Progenitor cell of endocrine pancreas (in vitro differentiated cells): ENCODE measurements around the gene MMP23B. TPM values are rescaled to one million over a fixed set of nuclear protein-coding genes. Genes with fewer than 3 reads are reported as not detected.

Experiments
- DNase-seq: peaks from one replicate; pipeline ENCODE4 v3.0.0; 2021; ENCODE audit warnings: low spot score; ENCODE audit not compliant: unreplicated experiment
- H3K27ac Mint-ChIP-seq: 2 replicates; pipeline ENCODE4 v1.8.0; 2021; ENCODE audit warnings: mild to moderate bottlenecking, moderate library complexity, mixed read lengths
- H3K27me3 Mint-ChIP-seq: 2 replicates; pipeline ENCODE4 v1.8.0; 2021; ENCODE audit warnings: mixed read lengths
- H3K36me3 Mint-ChIP-seq: 2 replicates; pipeline ENCODE4 v1.8.0; 2022; ENCODE audit warnings: mixed read lengths; ENCODE audit not compliant: insufficient read depth
- H3K4me1 Mint-ChIP-seq: 2 replicates; pipeline ENCODE4 v1.8.0; 2021; ENCODE audit warnings: low read depth, mixed read lengths
- H3K4me3 Mint-ChIP-seq: 2 replicates; pipeline ENCODE4 v1.8.0; 2021; ENCODE audit warnings: low read depth, mild to moderate bottlenecking, moderate library complexity, mixed read lengths
- H3K9me3 Mint-ChIP-seq: 2 replicates; pipeline ENCODE4 v1.8.0; 2021; ENCODE audit warnings: low read depth, mixed read lengths
- total RNA-seq: library from RNA; stranded (reverse); gene quantifications from 2 replicates; pipeline ENCODE4 v1.2.1, GENCODE V29; 2021
- TF ChIP-seq, protein P1 (sequence below): fragments of 200-600 bp; sonication (generic); IDR thresholded peaks from one replicate; pipeline ENCODE4 v1.5.0; 2021; ENCODE audit warnings: antibody characterized with exemption, mild to moderate bottlenecking; ENCODE audit not compliant: unreplicated experiment

Gene MMP23B
- total RNA-seq, 1 donor from 2014 or later: 4.4 TPM

DNA sequence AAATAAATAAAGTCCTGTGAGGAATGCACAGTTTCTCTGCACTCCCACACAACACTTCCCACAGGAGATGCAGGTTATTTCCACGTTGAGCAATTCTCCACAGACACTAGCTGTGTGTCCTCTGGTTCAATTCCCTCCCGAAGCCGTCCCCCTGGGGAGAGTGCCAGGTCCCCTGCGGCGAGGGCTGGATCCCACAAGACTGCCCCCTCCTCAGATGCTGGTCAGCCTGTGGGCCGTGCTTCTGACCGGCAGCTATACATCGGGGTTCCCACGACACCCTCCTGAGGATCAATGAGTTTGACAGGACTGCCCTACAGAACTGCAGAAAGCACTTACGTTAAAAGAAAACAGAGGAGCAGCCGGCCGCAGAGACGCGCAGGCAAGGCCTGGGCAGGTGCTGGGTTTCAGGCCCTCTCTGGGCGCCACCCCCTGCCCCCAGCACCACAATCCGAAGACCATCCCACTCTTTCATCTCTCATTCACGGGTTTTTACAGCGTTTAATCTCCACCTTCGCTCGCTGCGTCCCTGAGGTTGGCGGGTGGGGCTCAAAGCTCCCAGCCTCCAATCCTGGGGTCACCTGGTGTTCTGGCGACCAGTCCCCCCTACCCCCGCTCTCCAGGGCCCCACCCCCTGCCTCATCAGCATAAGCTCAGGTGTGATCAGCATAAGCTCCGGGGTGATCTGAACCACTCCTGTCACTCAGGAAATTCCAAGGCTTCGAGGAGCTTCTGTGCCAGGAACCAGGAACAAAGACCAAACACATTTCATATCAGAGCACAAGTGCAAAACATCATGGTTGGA is 51.3 kb downstream of the MMP23B start:
- H3K27me3 Mint-ChIP-seq: no peaks in the 10 kb centered on the region
- peaks cover 8% of the 10 kb centered on the region for H3K36me3 Mint-ChIP-seq
- no peak for DNase-seq
- H3K4me1 Mint-ChIP-seq: peaks cover 11% of the 10 kb centered on the region
- H3K27ac Mint-ChIP-seq: peak overlapping the region; percentile 83
- H3K4me3 Mint-ChIP-seq: no peak overlapping the region
- TF ChIP-seq, protein P1, sequence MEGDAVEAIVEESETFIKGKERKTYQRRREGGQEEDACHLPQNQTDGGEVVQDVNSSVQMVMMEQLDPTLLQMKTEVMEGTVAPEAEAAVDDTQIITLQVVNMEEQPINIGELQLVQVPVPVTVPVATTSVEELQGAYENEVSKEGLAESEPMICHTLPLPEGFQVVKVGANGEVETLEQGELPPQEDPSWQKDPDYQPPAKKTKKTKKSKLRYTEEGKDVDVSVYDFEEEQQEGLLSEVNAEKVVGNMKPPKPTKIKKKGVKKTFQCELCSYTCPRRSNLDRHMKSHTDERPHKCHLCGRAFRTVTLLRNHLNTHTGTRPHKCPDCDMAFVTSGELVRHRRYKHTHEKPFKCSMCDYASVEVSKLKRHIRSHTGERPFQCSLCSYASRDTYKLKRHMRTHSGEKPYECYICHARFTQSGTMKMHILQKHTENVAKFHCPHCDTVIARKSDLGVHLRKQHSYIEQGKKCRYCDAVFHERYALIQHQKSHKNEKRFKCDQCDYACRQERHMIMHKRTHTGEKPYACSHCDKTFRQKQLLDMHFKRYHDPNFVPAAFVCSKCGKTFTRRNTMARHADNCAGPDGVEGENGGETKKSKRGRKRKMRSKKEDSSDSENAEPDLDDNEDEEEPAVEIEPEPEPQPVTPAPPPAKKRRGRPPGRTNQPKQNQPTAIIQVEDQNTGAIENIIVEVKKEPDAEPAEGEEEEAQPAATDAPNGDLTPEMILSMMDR: no peak
- H3K9me3 Mint-ChIP-seq: no peaks in the 10 kb centered on the region

Other genes starting within 250 kb of the MMP23B start
- gene CCNL2, start 232.8 kb upstream of the MMP23B start, total RNA-seq: 381 and 386 TPM in 2 replicates
- 104 and 109 TPM in 2 replicates for gene MRPL20, start 224.9 kb upstream of the MMP23B start, total RNA-seq
- gene ANKRD65, start 210.9 kb upstream of the MMP23B start, total RNA-seq: 15.1 and 18.1 TPM in 2 replicates
- 29.7 and 36.8 TPM in 2 replicates for gene VWA1, start 196.5 kb upstream of the MMP23B start, total RNA-seq
- gene ATAD3C, start 182.5 kb upstream of the MMP23B start, total RNA-seq: 1.6 and 1.9 TPM in 2 replicates
- gene ATAD3B, start 160.4 kb upstream of the MMP23B start, total RNA-seq: 36.7 and 42.0 TPM in 2 replicates
- 37.4 and 38.8 TPM in 2 replicates for gene ATAD3A, start 120.0 kb upstream of the MMP23B start, total RNA-seq
- gene TMEM240, start 91.5 kb upstream of the MMP23B start, total RNA-seq: 5.1 and 6.6 TPM in 2 replicates
- gene SSU72, start 57.3 kb upstream of the MMP23B start, total RNA-seq: 114 and 118 TPM in 2 replicates
- gene FNDC10, start 32.0 kb upstream of the MMP23B start, total RNA-seq: 2.7 and 4.2 TPM in 2 replicates
- gene MIB2, start 16.7 kb upstream of the MMP23B start, total RNA-seq: 132 and 144 TPM in 2 replicates
- gene CDK11B, start 26.8 kb downstream of the MMP23B start, total RNA-seq: 26.3 and 28.7 TPM in 2 replicates
- 118 and 123 TPM in 2 replicates for gene SLC35E2B, start 60.6 kb downstream of the MMP23B start, total RNA-seq
- gene CDK11A, start 92.2 kb downstream of the MMP23B start, total RNA-seq: 56.1 and 59.4 TPM in 2 replicates
- gene NADK, start 146.3 kb downstream of the MMP23B start, total RNA-seq: 86.6 and 87.8 TPM in 2 replicates